ENCODE data around the gene GIPC3.

GRCh38 chr19:3544058-3544376 is 41.3 kb upstream of the GIPC3 start:
- TF ChIP-seq YY1 (IDR thresholded peaks at IDR 0.05; ENCODE audit: insufficient read depth, insufficient read length) = no peak
- no peak for TF ChIP-seq ZNF274 (IDR thresholded peaks at IDR 0.05; ENCODE audit: low read depth, low read length)
- no peak for TF ChIP-seq SUZ12 (IDR thresholded peaks at IDR 0.05; ENCODE audit: extremely low read depth, insufficient read depth, insufficient read length)
